Measurements from ENCODE around the gene RPL19. TPM values are rescaled to one million over a fixed set of nuclear protein-coding genes. Genes with fewer than 3 reads are reported as not detected.

The RPL19 gene
- total and polyA plus RNA-seq, 2 experiments from 2014 or later: 903 to 1,500 TPM

DNA sequence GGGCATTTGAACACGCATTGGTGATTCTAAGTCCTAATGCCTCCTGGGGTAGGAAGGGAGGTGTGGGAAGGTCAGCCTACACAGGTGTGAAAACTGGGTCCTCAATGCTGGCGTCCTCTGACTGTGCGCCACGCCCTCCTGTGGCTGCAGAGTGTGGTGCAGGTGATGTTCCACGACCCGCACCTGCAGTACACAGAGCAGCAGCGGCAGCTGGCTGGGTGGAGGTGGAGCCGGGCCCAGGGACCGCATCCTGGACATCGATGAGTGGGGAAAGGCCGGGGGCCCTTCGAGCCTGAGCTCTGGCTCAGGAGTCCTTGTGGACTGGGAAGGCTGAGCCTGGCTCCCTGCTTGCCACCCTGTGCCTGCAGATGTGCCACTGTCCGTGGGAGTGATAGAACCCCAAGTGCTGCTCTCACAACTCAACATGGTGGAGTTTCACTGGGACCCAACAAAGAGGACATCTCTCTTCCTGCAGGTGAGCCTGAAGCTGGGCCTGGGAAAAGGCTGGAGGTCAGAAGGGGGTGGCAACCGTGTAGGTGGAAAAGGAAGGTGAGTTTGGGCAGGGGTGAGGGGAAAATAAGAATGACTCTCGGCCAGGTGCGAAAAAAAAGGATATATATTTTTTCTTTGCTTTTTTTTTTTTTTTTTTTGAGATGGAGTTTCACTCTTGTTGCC, 39.7 kb downstream of the RPL19 start:
- H3K79me2 ChIP-seq (ENCODE audit: insufficient read depth): no peaks in the 10 kb centered on the region
- no peak overlapping the region for H3K27ac ChIP-seq
- in situ Hi-C loops (cut with MboI): no loop called here
- H3K4me1 ChIP-seq (ENCODE audit: insufficient read depth): no peaks in the 10 kb centered on the region
- DNase-seq: no peak
- H3F3A ChIP-seq (ENCODE audit: insufficient read depth): no peaks in the 10 kb centered on the region
- H3K27me3 ChIP-seq (replicated peaks; ENCODE audit: insufficient read depth): no peaks in the 10 kb centered on the region
- no peaks in the 10 kb centered on the region for H3K9me3 ChIP-seq (ENCODE audit: low read depth)
- no peak overlapping the region for H3K4me3 ChIP-seq
- WGBS, 2 experiments (ENCODE audit: low coverage in 1 of 2, low lambda C conversion rate in 2 of 2, missing lambda C conversion rate in 2 of 2): 46 to 47% methylated on average over 16 of the region's 16 CpGs
- no peaks in the 10 kb centered on the region for H3K9me2 ChIP-seq (ENCODE audit: insufficient read depth)
- no peak overlapping the region for H3K4me2 ChIP-seq (ENCODE audit: unreplicated experiment)
- TF ChIP-seq EZH2phosphoT487 (IDR thresholded peaks at IDR 0.05; ENCODE audit: insufficient read depth, low read depth) (no peak), EZH2 (IDR thresholded peaks at IDR 0.05; ENCODE audit: insufficient read depth, poor library complexity, severe bottlenecking) (no peak)
- H3K9ac ChIP-seq: no peak overlapping the region
- H2AFZ ChIP-seq: no peak overlapping the region
- no peaks in the 10 kb centered on the region for H4K20me1 ChIP-seq (ENCODE audit: insufficient read depth)
- no peaks in the 10 kb centered on the region for H3K36me3 ChIP-seq (ENCODE audit: low read depth)

DNA sequence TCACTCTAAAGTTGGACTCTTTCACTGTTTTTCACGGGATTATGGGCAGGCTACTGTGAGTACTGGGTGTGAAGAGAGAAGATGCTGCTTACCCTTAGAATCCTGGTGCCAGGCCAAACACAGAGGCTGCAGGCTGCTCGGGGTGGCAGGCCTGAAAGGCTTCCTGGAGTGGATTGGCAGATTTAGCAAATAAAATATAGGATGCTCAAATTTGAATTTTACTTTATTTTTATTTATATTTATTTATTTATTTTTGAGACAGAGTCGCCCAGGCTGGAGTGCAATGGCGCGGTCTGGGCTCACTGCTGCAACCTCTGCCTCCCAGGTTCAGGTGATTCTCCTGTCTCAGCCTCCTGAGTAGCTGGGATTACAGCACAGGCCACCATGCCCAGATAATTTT, 40.5 kb downstream of the RPL19 start:
- no peaks in the 10 kb centered on the region for H3K9me2 ChIP-seq (ENCODE audit: insufficient read depth)
- no peaks in the 10 kb centered on the region for H3K4me1 ChIP-seq (ENCODE audit: insufficient read depth)
- no peak overlapping the region for H3K9ac ChIP-seq
- H3K79me2 ChIP-seq (ENCODE audit: insufficient read depth): no peaks in the 10 kb centered on the region
- H3K27me3 ChIP-seq (replicated peaks; ENCODE audit: insufficient read depth): no peaks in the 10 kb centered on the region
- H4K20me1 ChIP-seq (ENCODE audit: insufficient read depth): no peaks in the 10 kb centered on the region
- in situ Hi-C loops (cut with MboI): no loop called here
- no peak overlapping the region for H3K27ac ChIP-seq
- H3K36me3 ChIP-seq (ENCODE audit: low read depth): no peaks in the 10 kb centered on the region
- DNase-seq: no peak
- peaks cover 6% of the 10 kb centered on the region; the same call in 1 of the 2 replicates for H3F3A ChIP-seq (ENCODE audit: insufficient read depth)
- WGBS, 2 experiments (ENCODE audit: low coverage in 1 of 2, low lambda C conversion rate in 2 of 2, missing lambda C conversion rate in 2 of 2): 68 to 74% methylated on average over 5 of the region's 5 CpGs
- H3K9me3 ChIP-seq (ENCODE audit: low read depth): no peaks in the 10 kb centered on the region
- no peak overlapping the region for H2AFZ ChIP-seq
- H3K4me2 ChIP-seq (ENCODE audit: unreplicated experiment): no peak overlapping the region
- H3K4me3 ChIP-seq: no peak overlapping the region
- TF ChIP-seq EZH2 (IDR thresholded peaks at IDR 0.05; ENCODE audit: insufficient read depth, poor library complexity, severe bottlenecking): no peak

GRCh38 chr17:39243155-39243554, 43.1 kb downstream of the RPL19 start:
- 61 to 76% methylated on average over 8 of the region's 8 CpGs for WGBS, 2 experiments (ENCODE audit: low coverage in 1 of 2, low lambda C conversion rate in 2 of 2, missing lambda C conversion rate in 2 of 2)
- Histone ChIP-seq H3K4me3 (no peak overlapping the region), H3K9me3 (ENCODE audit: low read depth) (no peaks in the 10 kb centered on the region), H2AFZ (no peak overlapping the region), H3K4me1 (ENCODE audit: insufficient read depth) (no peaks in the 10 kb centered on the region), H3F3A (ENCODE audit: insufficient read depth) (peaks cover 6% of the 10 kb centered on the region; the same call in 1 of the 2 replicates), H3K9ac (no peak overlapping the region), H4K20me1 (ENCODE audit: insufficient read depth) (no peaks in the 10 kb centered on the region), H3K4me2 (ENCODE audit: unreplicated experiment) (no peak overlapping the region), H3K27ac (no peak overlapping the region), H3K27me3 (replicated peaks; ENCODE audit: insufficient read depth) (no peaks in the 10 kb centered on the region), H3K36me3 (ENCODE audit: low read depth) (no peaks in the 10 kb centered on the region), H3K79me2 (ENCODE audit: insufficient read depth) (no peaks in the 10 kb centered on the region), H3K9me2 (ENCODE audit: insufficient read depth) (no peaks in the 10 kb centered on the region)
- no peak for TF ChIP-seq EZH2phosphoT487 (IDR thresholded peaks at IDR 0.05; ENCODE audit: insufficient read depth, low read depth)
- TF ChIP-seq EZH2 (IDR thresholded peaks at IDR 0.05; ENCODE audit: insufficient read depth, poor library complexity, severe bottlenecking): no peak
- no peak for DNase-seq
- in situ Hi-C loops (cut with MboI): no loop called here

DNA sequence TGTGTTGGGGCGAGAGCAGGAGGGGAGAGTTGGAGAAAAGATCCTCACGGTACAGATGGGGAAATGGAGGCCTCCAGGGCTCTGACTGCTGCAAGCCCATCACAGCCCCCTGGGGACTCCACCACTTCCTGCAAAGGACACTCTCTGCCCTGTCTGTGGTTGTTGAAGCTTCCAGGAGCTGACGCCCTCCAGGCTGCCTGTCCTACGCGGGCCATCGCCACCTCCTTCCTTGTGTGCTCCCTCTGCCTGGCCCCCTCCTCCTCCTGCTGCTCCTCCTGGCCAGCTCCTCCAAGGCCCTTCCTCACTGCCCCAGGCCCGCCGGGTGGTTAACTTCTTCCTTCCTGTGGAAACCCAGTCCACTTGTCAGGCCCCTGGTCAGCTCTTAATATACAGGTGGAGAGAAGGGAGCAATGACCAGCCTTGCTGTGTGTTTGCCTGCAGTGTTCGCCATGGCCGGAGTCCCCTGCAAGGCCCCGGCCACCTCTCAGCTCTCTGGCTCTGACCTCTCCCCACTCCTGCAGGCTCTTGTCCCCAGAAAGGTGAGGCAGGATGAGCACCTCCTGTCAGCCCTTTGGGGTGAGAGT, 44.0 kb downstream of the RPL19 start:
- no peaks in the 10 kb centered on the region for H3K4me1 ChIP-seq (ENCODE audit: insufficient read depth)
- TF ChIP-seq EZH2 (IDR thresholded peaks at IDR 0.05; ENCODE audit: insufficient read depth, poor library complexity, severe bottlenecking) (no peak), EZH2phosphoT487 (IDR thresholded peaks at IDR 0.05; ENCODE audit: insufficient read depth, low read depth) (no peak)
- H3K9me2 ChIP-seq (ENCODE audit: insufficient read depth): no peaks in the 10 kb centered on the region
- no peak overlapping the region for H2AFZ ChIP-seq
- no peak overlapping the region for H3K4me3 ChIP-seq
- no peak overlapping the region for H3K9ac ChIP-seq
- in situ Hi-C loops (cut with MboI): no loop called here
- no peaks in the 10 kb centered on the region for H3K36me3 ChIP-seq (ENCODE audit: low read depth)
- no peaks in the 10 kb centered on the region for H4K20me1 ChIP-seq (ENCODE audit: insufficient read depth)
- H3K4me2 ChIP-seq (ENCODE audit: unreplicated experiment): no peak overlapping the region
- no peaks in the 10 kb centered on the region for H3K79me2 ChIP-seq (ENCODE audit: insufficient read depth)
- H3K9me3 ChIP-seq (ENCODE audit: low read depth): no peaks in the 10 kb centered on the region
- H3K27ac ChIP-seq: no peak overlapping the region
- 46 to 51% methylated on average over 9 to 11 of the region's 11 CpGs for WGBS, 2 experiments (ENCODE audit: low coverage in 1 of 2, low lambda C conversion rate in 2 of 2, missing lambda C conversion rate in 2 of 2)
- peaks cover 6% of the 10 kb centered on the region; the same call in 1 of the 2 replicates for H3F3A ChIP-seq (ENCODE audit: insufficient read depth)
- no peaks in the 10 kb centered on the region for H3K27me3 ChIP-seq (replicated peaks; ENCODE audit: insufficient read depth)
- DNase-seq: no peak

Data from GM23248 (cell line).